ENCODE measurements around the gene NBPF3.

- no peak for TF ChIP-seq CTCF (IDR thresholded peaks at IDR 0.05)
- no peak for TF ChIP-seq POLR2AphosphoS5 (IDR thresholded peaks at IDR 0.05)
Observed at GRCh38 chr1:21522525-21523038, 82.6 kb downstream of the NBPF3 start.
